HCT116 (cell line): ENCODE data around the gene CXADR.

Experiments used
- ATF3 ChIP-seq: IDR thresholded peaks from 2 replicates; pipeline ENCODE4 v1.6.1; 2012
- CEBPB ChIP-seq: IDR thresholded peaks from 2 replicates; pipeline ENCODE4 v1.6.1; 2012; ENCODE audit warnings: low read depth
- CTCF ChIP-seq, 3 experiments: fragments of 200-600 bp in 1 of 3; sonication (generic) in 1 of 3; IDR thresholded peaks in 2 of 3; conservative IDR thresholded peaks in 1 of 3; 2 replicates each; pipeline ENCODE4 v1.5.1; 2012 to 2017; ENCODE audit warnings: low read depth in 2 of 3, low read length in 2 of 3, antibody characterized with exemption in 1 of 3, borderline replicate concordance in 1 of 3, control low read depth in 1 of 3, mild to moderate bottlenecking in 1 of 3, mixed read lengths in 1 of 3, mixed run types in 1 of 3, moderate library complexity in 1 of 3; ENCODE audit not compliant: insufficient read depth in 1 of 3
- EGR1 ChIP-seq: IDR thresholded peaks from 2 replicates; pipeline ENCODE4 v1.6.1; 2012; ENCODE audit warnings: low read depth
- ELF1 ChIP-seq: IDR thresholded peaks from 2 replicates; pipeline ENCODE4 v1.6.1; 2012; ENCODE audit warnings: low read depth, borderline replicate concordance
- EZH2 ChIP-seq: fragments of 200-600 bp; sonication (generic); IDR thresholded peaks from 2 replicates; pipeline ENCODE4 v1.6.1; 2017; ENCODE audit warnings: antibody characterized with exemption, mixed run types
- EZH2phosphoT487 ChIP-seq: fragments of 200-600 bp; IDR thresholded peaks from 2 replicates; pipeline ENCODE4 v1.6.1; 2018; ENCODE audit warnings: antibody characterized with exemption, borderline replicate concordance
- JUND ChIP-seq: IDR thresholded peaks from 2 replicates; pipeline ENCODE4 v1.6.1; 2012
- MAX ChIP-seq: IDR thresholded peaks from 2 replicates; pipeline ENCODE4 v1.6.1; 2012
- POLR2A ChIP-seq: IDR thresholded peaks from 2 replicates; pipeline ENCODE4 v1.7.0; 2011; ENCODE audit warnings: borderline replicate concordance; ENCODE audit not compliant: insufficient read depth, insufficient read length; ENCODE audit errors: extremely low read depth
- POLR2AphosphoS5 ChIP-seq: IDR thresholded peaks from 2 replicates; pipeline ENCODE4 v1.6.1; 2011; ENCODE audit warnings: mild to moderate bottlenecking, low read depth, low read length, moderate library complexity
- SIN3A ChIP-seq: IDR thresholded peaks from 2 replicates; pipeline ENCODE4 v1.6.1; 2012; ENCODE audit warnings: low read depth
- YY1 ChIP-seq: IDR thresholded peaks from 2 replicates; pipeline ENCODE4 v1.6.1; 2011; ENCODE audit warnings: low read length, low read depth, moderate library complexity, mild to moderate bottlenecking; ENCODE audit not compliant: insufficient replicate concordance; ENCODE audit errors: extremely low read depth
- ZNF274 ChIP-seq: fragments of 200-500 bp; sonication (Bioruptor generic); IDR thresholded peaks from 2 replicates; pipeline ENCODE4 v1.6.1; 2014; ENCODE audit warnings: mild to moderate bottlenecking, low read depth, low read length, inconsistent platforms

- TF ChIP-seq CTCF (IDR thresholded peaks at IDR 0.05 in 2 of 3, conservative IDR thresholded peaks at IDR 0.05 in 1 of 3; ENCODE audit: borderline replicate concordance in 1 of 3, insufficient read depth in 1 of 3, low read depth in 2 of 3, low read length in 2 of 3), result no peak
- TF ChIP-seq ZNF274, result no peak
- no peak for TF ChIP-seq POLR2A
- no peak for TF ChIP-seq ATF3
- TF ChIP-seq POLR2AphosphoS5, result no peak
- no peak for TF ChIP-seq MAX
- TF ChIP-seq EGR1, result no peak
- TF ChIP-seq YY1, result no peak
- no peak for TF ChIP-seq EZH2
- no peak for TF ChIP-seq CEBPB
- no peak for TF ChIP-seq SIN3A
- no peak for TF ChIP-seq JUND
- TF ChIP-seq ELF1, result no peak
- TF ChIP-seq EZH2phosphoT487, result no peak
Observed at GRCh38 chr21:17524635-17525034, 11.8 kb downstream of the CXADR start.
